ENCODE measurements around the gene DGKH. TPM values are rescaled to one million over a fixed set of nuclear protein-coding genes. Genes with fewer than 3 reads are reported as not detected.
A peak's percentile ranks its signal among the peaks of the same experiment; 100 is the strongest.

The DGKH gene
- total and polyA plus RNA-seq, 10 of the 15 experiments (the other 5 are each of a cell fraction or from before 2014, with no cell fraction given), result 1.3 to 15.2 (median 7.3) TPM

GRCh38 chr13:42056146-42056545 lies 7.7 kb downstream of the DGKH start:
- Histone ChIP-seq H3K9me3 (replicated peaks; ENCODE audit: control insufficient read depth, insufficient read depth, low read length) (peaks cover 2% of the 10 kb centered on the region; the same call in 1 of the 3 replicates), H3K27ac (ENCODE audit: control insufficient read depth, insufficient read depth) (no peak overlapping the region), H3K79me2 (ENCODE audit: control insufficient read depth, insufficient read depth, low read length) (peaks cover 20% of the 10 kb centered on the region), H3K4me2 (ENCODE audit: control insufficient read depth, insufficient read depth) (no peak overlapping the region), H3K36me3 (ENCODE audit: control insufficient read depth in 2 of 2, insufficient read depth in 2 of 2, low read length in 1 of 2) (no peaks in the 10 kb centered on the region), H3K27me3 (replicated peaks in 1 of 2; ENCODE audit: control insufficient read depth in 2 of 2, insufficient read depth in 2 of 2, low read length in 1 of 2) (no peaks in the 10 kb centered on the region), H3K4me1 (ENCODE audit: control insufficient read depth, insufficient read depth, low read length) (peaks cover 5% of the 10 kb centered on the region; the same call in 1 of the 2 replicates), H4K20me1 (ENCODE audit: control insufficient read depth, insufficient read depth) (no peaks in the 10 kb centered on the region), H3K4me3 (no peak overlapping the region), H3K9ac (ENCODE audit: control insufficient read depth, insufficient read depth, low read length) (no peak overlapping the region), H2AFZ (ENCODE audit: control insufficient read depth, low read depth, low read length) (no peak overlapping the region)
- TF ChIP-seq IKZF2 (IDR thresholded peaks at IDR 0.05) (no peak), RELB (IDR thresholded peaks at IDR 0.05; ENCODE audit: low read depth) (no peak), NFYA (IDR thresholded peaks at IDR 0.05; ENCODE audit: borderline replicate concordance, low read depth, low read length) (no peak), GABPA (IDR thresholded peaks at IDR 0.05; ENCODE audit: low read depth) (no peak), ZSCAN29 (IDR thresholded peaks at IDR 0.05) (no peak), USF2 (IDR thresholded peaks at IDR 0.05; ENCODE audit: borderline replicate concordance, low read depth, low read length) (no peak), SUZ12 (IDR thresholded peaks at IDR 0.05; ENCODE audit: unreplicated experiment) (no peak), CHD2 (IDR thresholded peaks at IDR 0.05; ENCODE audit: borderline replicate concordance, low read depth, low read length) (no peak), TARDBP (IDR thresholded peaks at IDR 0.05; ENCODE audit: borderline replicate concordance) (no peak), NR2C2 (IDR thresholded peaks at IDR 0.05; ENCODE audit: borderline replicate concordance, control insufficient read depth, insufficient read length, low read depth) (no peak), CREM (IDR thresholded peaks at IDR 0.05; ENCODE audit: low read depth) (no peak), MAX (IDR thresholded peaks at IDR 0.05; ENCODE audit: low read depth, low read length) (no peak), YBX1 (IDR thresholded peaks at IDR 0.05) (no peak), SPI1 (IDR thresholded peaks at IDR 0.05; ENCODE audit: borderline replicate concordance, insufficient read depth, low read depth, low read length) (no peak), PRDM15 (CRISPR knock-in tag; IDR thresholded peaks at IDR 0.05) (no peak), POLR2AphosphoS5 (IDR thresholded peaks at IDR 0.05; ENCODE audit: low read length) (no peak), RB1 (IDR thresholded peaks at IDR 0.05; ENCODE audit: borderline replicate concordance) (no peak), RFX5 (IDR thresholded peaks at IDR 0.05; ENCODE audit: low read depth, low read length) (no peak), ZNF217 (IDR thresholded peaks at IDR 0.05) (no peak)
- DNase-seq (ENCODE audit: low read depth, low spot score) (no peak), FAIRE-seq (no peak), ATAC-seq (peak; percentile 28; the same call in 2 of the 3 replicates)
- intact Hi-C loops (cut with micrococcal nuclease; ENCODE audit: unreplicated experiment) (no loop called here), in situ Hi-C loops (cut with MboI) (no loop called here)
- ChIA-PET SMC1A (ENCODE audit: uncharacterized antibody, unreplicated experiment) (interaction anchor here (0.5 to 3.1 kb wide), 18 partner anchors 8 to 583 kb away, joined by 3 to 19 read pairs (median 4); partner anchors contain the start of gene DGKH), POLR2A (interaction anchor here (1.0 to 1.4 kb wide), 3 partner anchors 10 to 29 kb away, joined by 3 read pairs; no protein-coding TSS in a partner anchor), RAD21 (ENCODE audit: unreplicated experiment) (interaction anchor here (0.7 to 2.7 kb wide), 7 partner anchors 9 to 140 kb away, joined by 3 to 12 read pairs (median 6); no protein-coding TSS in a partner anchor), CTCF (interaction anchor here (0.6 to 2.0 kb wide), 8 partner anchors 9 to 140 kb away, joined by 3 to 7 read pairs (median 4); no protein-coding TSS in a partner anchor)
- WGBS (ENCODE audit: insufficient coverage, insufficient replicate concordance, low lambda C conversion rate, missing lambda C conversion rate), result 100% methylated on average over 1 of the region's 1 CpG
- no TSS peak for BruUV-seq (replicated peaks)
